GM21717 (cell line): Measurements from ENCODE around the gene ZRANB1.

Experiments
- ATAC-seq: cut with Tn5 transposase; IDR thresholded peaks from one replicate; pipeline ENCODE4 v1.9.1; 2021; ENCODE audit warnings: mild to moderate bottlenecking, moderate library complexity; ENCODE audit not compliant: unreplicated experiment

ZRANB1 gene

DNA sequence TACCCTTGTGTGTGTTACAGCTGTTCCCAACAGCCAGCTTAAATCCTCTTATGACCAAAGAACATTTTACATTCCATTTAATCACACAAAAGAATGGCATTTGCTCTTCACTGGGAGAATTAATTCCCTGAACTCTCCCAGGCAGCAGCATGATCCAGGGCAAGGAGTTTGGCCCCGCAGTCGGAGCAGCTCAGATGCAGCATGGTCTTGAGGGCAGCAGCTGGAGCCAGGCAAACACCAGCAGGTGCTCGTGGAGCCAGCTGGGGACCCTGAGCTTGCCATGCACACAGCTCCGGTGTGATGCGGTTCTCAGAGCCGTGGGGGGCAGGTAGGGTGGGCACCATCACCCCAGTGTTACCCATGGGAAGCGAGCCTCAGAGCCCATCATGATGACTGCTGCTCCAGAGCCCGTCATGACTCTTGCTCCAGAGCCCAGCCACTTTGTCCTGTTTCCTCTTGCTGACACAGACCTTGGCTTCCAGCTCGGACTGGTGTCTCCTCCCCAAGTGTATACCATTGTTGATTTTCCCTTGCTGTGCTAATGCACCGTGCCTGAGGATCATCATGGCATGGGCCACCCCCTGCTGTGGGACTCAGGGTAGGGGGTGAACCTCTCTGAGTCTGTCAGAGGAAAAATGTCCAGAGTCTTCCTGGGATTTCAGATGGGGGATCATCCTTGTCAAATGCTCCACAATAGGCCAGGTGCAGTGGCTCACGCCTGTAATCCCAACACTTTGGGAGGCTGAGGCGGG is 75.8 kb downstream of the ZRANB1 start:
- ATAC-seq, result no peak

- no peak for ATAC-seq
Observed at GRCh38 chr10:125018576-125019143, 76.7 kb downstream of the ZRANB1 start.

DNA sequence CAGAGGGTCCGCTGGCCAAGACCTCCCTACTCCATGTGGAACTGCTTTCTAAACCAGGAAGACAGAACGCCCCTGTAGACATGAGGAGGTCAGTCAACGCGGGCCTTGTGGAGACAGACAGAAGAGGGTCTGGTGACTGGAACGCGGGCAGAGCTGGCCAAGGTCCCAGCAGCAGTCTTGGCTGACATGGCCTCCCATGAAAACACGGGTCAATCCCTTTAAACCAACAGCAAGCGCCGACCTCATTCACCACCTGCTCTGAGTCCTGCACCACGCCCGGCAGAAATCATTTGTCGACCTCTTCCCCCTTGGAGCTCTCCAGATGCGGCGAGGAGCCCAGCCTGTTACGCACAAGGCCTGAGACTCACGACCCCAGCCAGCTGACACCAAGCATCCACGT is 78.5 kb downstream of the ZRANB1 start:
- no peak for ATAC-seq

- ATAC-seq, result no peak
Observed at GRCh38 chr10:125020871-125021270, 78.9 kb downstream of the ZRANB1 start.

GRCh38 chr10:125021686-125022344 is 79.9 kb downstream of the ZRANB1 start:
- no peak for ATAC-seq

- ATAC-seq, result no peak
Observed at GRCh38 chr10:125022671-125023070, 80.7 kb downstream of the ZRANB1 start.

DNA sequence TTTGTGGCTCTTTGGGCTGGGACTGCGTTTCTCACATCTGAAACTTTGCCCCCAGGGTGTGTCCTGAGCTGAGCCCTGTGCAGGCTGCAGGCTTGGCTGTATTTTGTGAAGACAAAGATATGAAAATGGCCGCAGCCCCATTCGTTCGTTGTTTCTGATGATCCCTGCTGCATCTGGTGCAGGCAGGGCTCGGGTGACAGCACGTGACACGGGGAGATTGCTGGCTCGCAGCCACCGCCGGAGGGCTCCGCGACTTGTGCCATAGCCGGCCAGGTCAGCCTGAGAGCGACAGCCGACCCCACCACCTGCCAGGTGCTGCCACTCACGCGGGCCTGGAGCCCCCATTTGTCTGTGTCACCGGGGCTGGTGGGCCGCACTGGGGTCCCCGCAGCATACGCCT is 81.3 kb downstream of the ZRANB1 start:
- ATAC-seq, result no peak

- no peak for ATAC-seq
Observed at GRCh38 chr10:125023862-125024496, 82.1 kb downstream of the ZRANB1 start.

- no peak for ATAC-seq
Observed at GRCh38 chr10:125024497-125025234, 82.7 kb downstream of the ZRANB1 start.

- no peak for ATAC-seq
Observed at GRCh38 chr10:125025341-125025740, 83.4 kb downstream of the ZRANB1 start.

- ATAC-seq, result no peak
Observed at GRCh38 chr10:125026036-125026931, 84.4 kb downstream of the ZRANB1 start.

- ATAC-seq, result no peak
Observed at GRCh38 chr10:125026974-125027735, 85.2 kb downstream of the ZRANB1 start.

DNA sequence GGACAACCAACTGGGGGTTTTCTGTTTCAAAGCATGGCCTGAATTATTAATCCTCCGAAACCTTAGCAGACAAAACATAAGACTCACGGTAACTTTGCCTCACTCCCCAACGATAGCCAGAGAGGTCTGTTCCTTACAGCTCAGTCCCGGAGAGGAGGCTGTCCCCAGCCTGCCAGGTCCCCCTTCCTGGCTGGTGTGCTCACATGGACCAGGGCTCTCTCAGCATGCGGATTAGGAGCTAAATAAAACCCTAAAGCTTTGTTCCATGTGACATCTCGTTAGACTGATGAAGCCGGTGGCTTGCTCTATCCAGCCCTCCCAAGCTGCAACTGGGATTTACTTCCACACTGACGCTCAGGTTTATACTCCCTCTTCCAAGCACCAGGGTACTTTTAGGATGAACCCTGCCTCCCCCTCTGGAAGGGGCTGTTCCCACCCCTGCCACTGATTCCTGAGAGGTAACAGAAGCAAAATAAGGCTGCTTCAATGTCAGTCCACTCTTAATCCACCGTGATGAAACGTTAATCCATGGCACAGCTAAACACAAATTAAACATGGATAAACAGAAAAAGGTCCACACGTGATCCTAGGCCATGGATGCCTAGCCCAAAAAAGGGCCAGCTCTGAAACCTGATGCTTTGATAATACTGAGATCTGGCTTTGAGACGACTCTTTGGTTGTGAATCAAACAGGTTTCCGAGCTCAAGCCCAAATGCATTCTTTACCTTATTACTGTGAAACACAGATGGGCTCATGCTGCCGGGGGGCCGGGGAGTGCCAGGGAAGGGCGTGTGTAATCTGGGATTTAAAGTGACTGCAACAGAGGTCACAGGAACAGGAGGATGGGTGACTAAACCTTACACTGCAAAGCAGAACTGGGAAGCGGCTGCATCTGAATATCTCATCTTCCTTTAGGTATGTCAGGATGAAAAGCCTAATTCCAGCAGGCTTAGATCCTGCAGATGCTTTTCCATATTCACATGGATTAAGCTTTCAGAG is 86.2 kb downstream of the ZRANB1 start:
- ATAC-seq, result no peak

GRCh38 chr10:125029584-125030242 is 87.8 kb downstream of the ZRANB1 start:
- no peak for ATAC-seq

- no peak for ATAC-seq
Observed at GRCh38 chr10:125030567-125031197, 88.8 kb downstream of the ZRANB1 start.

GRCh38 chr10:125032474-125033020 is 90.6 kb downstream of the ZRANB1 start:
- ATAC-seq, result no peak
